ENCODE data around the gene MBP. TPM values are rescaled to one million over a fixed set of nuclear protein-coding genes. Genes with fewer than 3 reads are reported as not detected.
A peak's percentile ranks its signal among the peaks of the same experiment; 100 is the strongest.

The MBP gene
- total RNA-seq, 1 donor from 2014 or later: 35.0 TPM

DNA sequence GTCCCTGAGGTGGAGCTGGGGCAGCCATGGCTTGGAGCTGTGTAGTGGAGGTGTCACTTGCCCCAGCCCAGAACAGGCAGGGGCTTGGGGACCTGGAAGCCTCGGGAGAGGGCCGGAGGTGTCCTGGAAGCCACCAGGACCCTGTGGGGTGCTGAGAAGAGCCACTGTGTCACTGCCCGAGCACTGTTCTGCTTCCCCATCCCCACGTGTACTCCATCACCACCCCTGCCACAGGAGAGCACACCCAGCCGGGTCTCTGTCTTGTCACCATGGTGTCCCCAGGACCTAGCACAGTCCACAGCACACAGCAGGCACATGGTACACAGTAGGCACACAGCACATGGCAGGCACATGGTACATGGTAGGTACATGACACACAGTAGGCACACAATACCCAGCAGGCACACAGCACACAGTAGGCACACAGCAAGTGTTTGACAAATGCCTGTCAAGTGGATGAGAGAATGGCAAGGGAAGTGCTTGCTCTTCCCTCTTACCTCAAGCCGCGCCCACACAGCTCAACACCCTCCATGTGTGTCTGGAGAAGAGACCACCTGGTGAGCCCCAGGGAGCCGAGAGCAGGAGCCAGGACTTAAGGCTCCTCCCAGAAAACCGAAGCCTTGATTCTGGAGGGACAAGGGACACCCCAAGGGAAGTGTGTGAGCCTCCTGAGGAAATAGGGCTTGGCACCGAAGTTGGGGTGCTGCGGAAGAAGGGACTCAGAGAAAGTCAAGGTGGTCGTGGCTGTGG is 13.3 kb downstream of the MBP start:
- intact Hi-C loops (cut with micrococcal nuclease): no loop called here
- Histone ChIP-seq H3K36me3 (no peaks in the 10 kb centered on the region), H3K27me3 (ENCODE audit: low read depth) (no peaks in the 10 kb centered on the region), H3K27ac (replicated peaks) (no peak overlapping the region), H3K4me3 (no peak overlapping the region), H3K4me1 (peaks cover 36% of the 10 kb centered on the region), H3K9me3 (replicated peaks) (no peaks in the 10 kb centered on the region)
- no peak for DNase-seq
- TF ChIP-seq, protein P1, sequence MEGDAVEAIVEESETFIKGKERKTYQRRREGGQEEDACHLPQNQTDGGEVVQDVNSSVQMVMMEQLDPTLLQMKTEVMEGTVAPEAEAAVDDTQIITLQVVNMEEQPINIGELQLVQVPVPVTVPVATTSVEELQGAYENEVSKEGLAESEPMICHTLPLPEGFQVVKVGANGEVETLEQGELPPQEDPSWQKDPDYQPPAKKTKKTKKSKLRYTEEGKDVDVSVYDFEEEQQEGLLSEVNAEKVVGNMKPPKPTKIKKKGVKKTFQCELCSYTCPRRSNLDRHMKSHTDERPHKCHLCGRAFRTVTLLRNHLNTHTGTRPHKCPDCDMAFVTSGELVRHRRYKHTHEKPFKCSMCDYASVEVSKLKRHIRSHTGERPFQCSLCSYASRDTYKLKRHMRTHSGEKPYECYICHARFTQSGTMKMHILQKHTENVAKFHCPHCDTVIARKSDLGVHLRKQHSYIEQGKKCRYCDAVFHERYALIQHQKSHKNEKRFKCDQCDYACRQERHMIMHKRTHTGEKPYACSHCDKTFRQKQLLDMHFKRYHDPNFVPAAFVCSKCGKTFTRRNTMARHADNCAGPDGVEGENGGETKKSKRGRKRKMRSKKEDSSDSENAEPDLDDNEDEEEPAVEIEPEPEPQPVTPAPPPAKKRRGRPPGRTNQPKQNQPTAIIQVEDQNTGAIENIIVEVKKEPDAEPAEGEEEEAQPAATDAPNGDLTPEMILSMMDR (IDR thresholded peaks at IDR 0.05; ENCODE audit: borderline replicate concordance): no peak

DNA sequence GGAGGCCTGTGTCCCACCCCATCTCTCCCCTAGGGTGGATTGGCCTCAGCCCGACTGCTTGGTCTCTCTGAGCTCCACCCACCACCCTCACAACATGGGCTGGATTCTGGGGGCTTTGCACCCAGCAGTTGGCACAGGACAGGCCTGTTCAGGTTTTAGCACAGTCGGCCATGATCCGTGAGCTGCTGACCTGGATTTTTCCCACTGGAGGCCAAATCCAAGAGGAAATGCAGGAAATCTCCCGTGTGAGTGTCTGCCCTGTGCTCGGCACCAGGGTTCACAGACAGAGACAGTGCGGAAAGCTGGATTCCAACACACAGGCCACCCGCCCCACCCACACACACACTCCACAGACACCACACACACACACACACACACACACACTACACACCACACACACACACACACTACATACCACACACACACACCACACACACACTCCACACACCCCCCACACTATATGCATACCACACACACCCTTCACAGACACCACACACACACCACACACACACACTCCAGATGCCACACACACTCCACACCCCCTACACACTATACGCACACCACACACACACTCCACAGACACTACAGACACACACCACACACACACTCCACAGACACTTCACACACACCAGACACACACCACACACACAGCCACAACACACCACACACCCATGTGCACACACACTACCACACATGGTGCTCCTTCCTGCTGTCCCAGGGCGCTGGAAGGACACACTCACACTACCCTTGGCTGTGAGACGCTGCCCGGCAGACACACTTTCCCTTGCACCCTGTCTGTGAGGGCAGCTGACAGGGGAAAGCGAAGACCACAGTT is 14.1 kb downstream of the MBP start:
- Histone ChIP-seq H3K27ac (replicated peaks) (no peak overlapping the region), H3K36me3 (no peaks in the 10 kb centered on the region), H3K4me3 (no peak overlapping the region), H3K27me3 (ENCODE audit: low read depth) (no peaks in the 10 kb centered on the region), H3K9me3 (replicated peaks) (no peaks in the 10 kb centered on the region), H3K4me1 (peaks cover 38% of the 10 kb centered on the region)
- intact Hi-C loops (cut with micrococcal nuclease): no loop called here
- no peak for DNase-seq
- TF ChIP-seq, protein P1 (IDR thresholded peaks at IDR 0.05; ENCODE audit: borderline replicate concordance): no peak

DNA sequence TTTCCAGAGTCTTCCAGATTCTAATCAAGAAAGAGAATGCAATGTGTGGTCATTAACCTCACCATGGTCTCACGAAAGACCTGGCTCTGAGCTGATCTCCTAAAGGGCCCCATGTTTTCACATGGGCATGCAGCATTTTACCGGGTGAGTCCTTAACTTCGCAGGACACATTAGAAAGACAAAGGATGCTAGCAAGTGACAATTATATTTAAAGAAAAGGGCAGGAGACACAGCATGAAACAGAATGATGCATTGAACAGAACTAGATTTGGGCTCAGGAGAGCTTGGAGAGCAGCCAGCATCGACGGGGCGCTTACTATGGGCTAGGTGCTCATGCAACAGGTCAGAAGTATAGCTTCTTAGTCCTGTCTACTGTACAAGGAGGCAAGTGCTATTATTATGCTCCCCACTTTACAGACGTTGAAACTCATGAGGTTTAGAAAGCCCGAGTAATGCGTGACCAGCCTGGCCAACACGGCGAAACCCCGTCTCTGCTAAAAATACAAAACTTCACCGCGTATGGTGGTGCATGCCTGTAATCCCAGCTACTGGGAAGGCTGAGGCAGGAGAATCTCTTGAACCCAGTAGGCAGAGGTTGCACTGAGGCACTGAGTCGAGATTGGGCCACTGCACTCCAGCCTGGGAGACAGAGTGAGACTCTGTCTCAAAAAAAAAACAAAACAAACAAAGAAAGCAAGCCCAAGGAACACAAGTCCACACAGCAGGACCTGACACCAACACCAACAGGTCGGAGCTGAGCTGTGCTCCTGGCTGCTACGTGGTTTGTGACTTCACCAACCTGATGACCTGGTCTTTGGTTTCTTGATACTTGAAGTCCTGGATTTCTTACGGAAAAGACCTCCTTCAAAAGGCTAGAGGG is 16.1 kb downstream of the MBP start:
- H3K27ac ChIP-seq (replicated peaks): no peak overlapping the region
- no peaks in the 10 kb centered on the region for H3K9me3 ChIP-seq (replicated peaks)
- TF ChIP-seq, protein P1 (IDR thresholded peaks at IDR 0.05; ENCODE audit: borderline replicate concordance): no peak
- no peak overlapping the region for H3K4me3 ChIP-seq
- intact Hi-C loops (cut with micrococcal nuclease): no loop called here
- no peaks in the 10 kb centered on the region for H3K27me3 ChIP-seq (ENCODE audit: low read depth)
- DNase-seq: no peak
- peaks cover 42% of the 10 kb centered on the region for H3K4me1 ChIP-seq
- H3K36me3 ChIP-seq: no peaks in the 10 kb centered on the region

DNA sequence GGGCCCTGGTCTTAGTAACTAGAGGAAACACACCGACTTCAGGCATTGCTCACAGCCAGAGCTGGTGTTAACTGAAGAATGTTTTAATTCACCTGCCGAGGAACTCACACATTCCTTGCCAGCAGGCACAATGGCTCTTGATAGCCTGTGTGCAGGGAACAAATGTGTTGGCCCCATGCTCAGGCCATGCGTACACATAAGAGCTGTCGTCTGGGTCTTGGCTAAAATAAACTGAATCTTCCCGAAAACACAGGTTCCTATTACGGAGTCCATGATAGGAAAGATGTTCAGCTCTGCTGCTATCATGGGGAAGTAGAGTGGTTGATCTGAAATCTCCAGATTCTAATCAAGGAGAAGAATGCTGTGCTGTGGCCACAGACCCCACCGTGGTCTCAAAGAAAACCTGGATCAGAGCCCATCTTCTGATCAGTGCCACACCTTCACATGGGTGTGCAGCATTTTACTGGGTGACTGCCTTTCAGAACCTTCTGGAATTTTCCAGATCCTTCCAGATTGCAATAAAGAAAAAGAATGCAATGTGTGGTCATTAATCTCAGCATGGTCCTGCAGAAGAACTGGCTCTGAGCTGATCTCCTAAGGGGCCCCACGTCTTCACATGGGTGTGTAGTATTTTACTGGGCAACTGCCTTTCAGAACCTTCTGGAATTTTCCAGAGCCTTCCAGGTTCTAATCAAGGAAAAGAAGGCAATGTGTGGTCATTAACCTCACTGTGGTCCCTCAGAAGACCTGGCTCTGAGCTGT is 17.2 kb downstream of the MBP start:
- DNase-seq: no peak
- Histone ChIP-seq H3K36me3 (no peaks in the 10 kb centered on the region), H3K27ac (replicated peaks) (peak overlapping the region; percentile 97), H3K9me3 (replicated peaks) (no peaks in the 10 kb centered on the region), H3K27me3 (ENCODE audit: low read depth) (no peaks in the 10 kb centered on the region), H3K4me3 (no peak overlapping the region), H3K4me1 (peaks cover 47% of the 10 kb centered on the region)
- intact Hi-C loops (cut with micrococcal nuclease): no loop called here
- TF ChIP-seq, protein P1 (IDR thresholded peaks at IDR 0.05; ENCODE audit: borderline replicate concordance): no peak
